Right ventricle myocardium superior (tissue), 1 donor: ENCODE data around the gene SMYD5. TPM values are rescaled to one million over a fixed set of nuclear protein-coding genes. Genes with fewer than 3 reads are reported as not detected.
"Not testable (repeated sequence)": the region's sequence is repeated elsewhere in the genome, so short reads cannot be mapped to it uniquely, and the experiment has no call there.

ENCODE experiments used
- ATAC-seq: fragments of 200-7000 bp; cut with Tn5 transposase; one replicate; pipeline ENCODE4 v1.9.1; 2020; ENCODE audit warnings: mild to moderate bottlenecking; ENCODE audit not compliant: poor library complexity
- DNase-seq: peaks from one replicate; pipeline ENCODE4 v3.0.0-alpha.2; 2020
- intact Hi-C: fragments of 100-400 bp; cut with DNase I; formaldehyde crosslinking; loops from one replicate; pipeline ENCODE4 v1.11.2; 2022
- long read RNA-seq: library from polyadenylated mRNA; unstranded; transcript quantifications from one replicate; pipeline ENCODE4 v2.0.0, GENCODE V29; 2021
- total RNA-seq: library from RNA; stranded (reverse); fragmentation: NEBNext Ultra II Directional; extraction: Animal tissue kit (Norgen Biotek cat#: 25700); gene quantifications from one replicate; pipeline ENCODE4 v1.2.1, GENCODE V29; 2021
- donor health status: DM: no; HTN: yes; CAD: no; lungs with severe emphysema.

SMYD5 gene
- total RNA-seq = 15.5 TPM
- long read RNA-seq, transcript SMYD5-202 (13 exons, 2,593 nt) = major isoform, 30 of 35 reads
- long read RNA-seq, partial matches to known transcripts = 4 of 35 reads
- long read RNA-seq, other reads (novel, unspliced or antisense) = 1 of 35 reads

GRCh38 chr2:73214120-73215035 is at the start of gene SMYD5:
Gene SMYD5 (plus strand): TSS chr2:73214245. CDS start chr2:73214267, 22 bp downstream.
- ATAC-seq = peak; percentile 96
- intact Hi-C loops = no loop called here

DNA sequence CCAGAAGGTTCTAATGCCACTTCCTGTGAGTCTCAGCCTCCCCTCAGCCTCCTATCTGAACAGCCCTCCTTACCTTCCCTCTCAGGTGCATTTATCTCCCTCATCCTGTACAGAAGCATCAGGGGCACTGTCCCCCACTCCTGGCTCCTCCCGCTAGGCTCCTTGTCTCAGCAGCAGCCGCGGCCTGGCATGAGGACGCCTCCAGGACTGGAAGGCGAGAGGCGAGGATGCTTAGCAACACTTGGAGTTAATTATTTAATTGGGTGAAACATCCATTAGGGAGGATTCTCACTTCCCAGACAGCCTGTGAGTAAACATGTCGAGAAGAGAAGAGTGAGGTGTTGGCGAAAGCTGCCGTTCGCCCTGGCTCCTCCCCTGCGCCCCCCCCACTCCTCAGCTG is 48.1 kb upstream of the SMYD5 start:
- DNase-seq, intact Hi-C loops, ATAC-seq: not testable (repeated sequence)

More at GRCh38 chr2:73214120-73215035, at the start of gene SMYD5:
- DNase-seq = peak; percentile 93

GRCh38 chr2:73166813-73167212 is 47.2 kb upstream of the SMYD5 start:
- intact Hi-C loops, DNase-seq, ATAC-seq: not testable (repeated sequence)

GRCh38 chr2:73168348-73168747 is 45.7 kb upstream of the SMYD5 start:
- ATAC-seq, DNase-seq, intact Hi-C loops: not testable (repeated sequence)

DNA sequence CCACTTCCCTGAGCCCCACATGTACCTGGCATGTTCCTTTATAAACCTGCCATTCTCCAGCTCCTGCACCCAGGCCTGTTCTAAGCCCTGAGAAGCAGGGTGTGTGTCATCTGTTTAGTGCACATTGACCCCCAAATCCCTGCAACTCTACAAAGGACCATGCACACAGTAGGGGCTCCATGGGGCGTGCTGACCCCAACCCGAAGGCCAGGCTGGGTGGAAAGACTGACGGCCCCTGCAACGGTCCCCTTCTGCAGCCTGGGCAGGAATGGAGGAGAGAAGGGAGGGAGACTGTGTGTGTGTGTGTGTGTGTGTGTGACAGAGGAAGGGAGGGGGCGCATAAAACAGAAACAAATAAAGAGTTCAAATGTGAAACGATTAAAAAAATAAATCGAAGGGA is 43.7 kb upstream of the SMYD5 start:
- DNase-seq, ATAC-seq, intact Hi-C loops: not testable (repeated sequence)

- intact Hi-C loops = no loop called here
- ATAC-seq = no peak
- no peak for DNase-seq
Measured at GRCh38 chr2:73172963-73173362, 41.1 kb upstream of the SMYD5 start.

GRCh38 chr2:73173781-73174180 is 40.3 kb upstream of the SMYD5 start:
- ATAC-seq (no peak), DNase-seq (no peak)
- intact Hi-C loops = no loop called here

DNA sequence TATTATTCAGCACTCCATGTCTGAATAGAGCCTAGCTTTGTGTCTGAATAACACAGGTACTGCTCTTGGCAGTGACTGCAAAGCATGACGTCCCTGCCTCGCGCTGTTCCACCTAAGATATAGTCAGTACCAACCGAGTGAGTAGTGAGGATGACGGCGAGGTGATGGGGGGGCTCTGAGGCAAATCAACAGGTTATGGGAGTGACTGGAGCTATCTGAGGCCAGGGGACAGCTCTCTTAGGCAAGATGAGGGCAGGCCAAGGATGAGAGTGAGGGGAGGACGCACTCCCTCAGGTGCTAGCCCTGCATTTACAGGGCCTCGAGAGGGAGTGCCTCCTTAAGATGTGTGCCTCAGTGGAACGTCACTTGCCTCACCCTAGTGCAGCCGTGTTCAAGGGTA is 39.8 kb upstream of the SMYD5 start:
- intact Hi-C loops = no loop called here
- ATAC-seq (no peak), DNase-seq (no peak)

DNA sequence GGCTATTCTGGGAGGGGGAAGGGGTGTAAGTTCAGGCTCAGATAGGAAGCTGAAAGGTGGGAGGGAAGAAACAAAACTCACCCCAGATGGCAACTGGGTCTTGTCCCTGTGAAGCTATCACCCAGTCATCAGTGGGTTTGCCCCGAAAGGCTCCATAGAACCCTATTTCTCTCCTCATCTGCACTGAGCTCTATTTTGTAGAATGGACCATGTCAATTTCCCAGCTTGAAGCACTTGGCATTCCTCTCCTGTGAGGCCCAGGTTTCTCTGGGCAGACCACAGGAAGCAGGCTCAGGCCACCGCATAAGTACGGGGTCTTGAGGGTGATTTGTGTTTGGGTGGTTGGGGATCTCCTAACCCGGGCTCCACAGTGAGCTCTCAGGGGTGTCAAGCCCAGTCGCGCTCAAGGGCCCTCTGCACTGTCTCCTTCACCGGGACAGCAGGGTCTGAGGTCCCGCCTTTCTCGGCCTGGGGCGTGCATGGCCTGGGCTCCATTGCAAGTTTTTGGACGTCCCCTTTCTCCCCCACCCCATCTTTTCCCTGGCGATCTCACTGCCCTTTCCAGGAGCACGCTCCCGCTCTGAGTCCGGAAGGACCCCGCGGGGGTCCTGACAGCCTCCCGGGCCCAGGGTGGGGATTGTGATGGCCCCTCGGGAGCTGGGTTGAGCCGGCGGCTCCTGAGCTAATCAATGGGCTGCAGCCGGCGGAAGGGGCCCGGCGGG is 38.9 kb upstream of the SMYD5 start:
- intact Hi-C loops = loop anchor here (5.0 kb wide), 2 partner anchors 103 to 283 kb away; partner anchors contain the start of gene SFXN5
- ATAC-seq = no peak
- no peak for DNase-seq

- ATAC-seq (peak; percentile 48), DNase-seq (peak; percentile 93)
- intact Hi-C loops = loop anchor here (5.0 kb wide), 2 partner anchors 103 to 283 kb away; partner anchors contain the start of gene SFXN5
Measured at GRCh38 chr2:73175663-73176204, 38.3 kb upstream of the SMYD5 start.

DNA sequence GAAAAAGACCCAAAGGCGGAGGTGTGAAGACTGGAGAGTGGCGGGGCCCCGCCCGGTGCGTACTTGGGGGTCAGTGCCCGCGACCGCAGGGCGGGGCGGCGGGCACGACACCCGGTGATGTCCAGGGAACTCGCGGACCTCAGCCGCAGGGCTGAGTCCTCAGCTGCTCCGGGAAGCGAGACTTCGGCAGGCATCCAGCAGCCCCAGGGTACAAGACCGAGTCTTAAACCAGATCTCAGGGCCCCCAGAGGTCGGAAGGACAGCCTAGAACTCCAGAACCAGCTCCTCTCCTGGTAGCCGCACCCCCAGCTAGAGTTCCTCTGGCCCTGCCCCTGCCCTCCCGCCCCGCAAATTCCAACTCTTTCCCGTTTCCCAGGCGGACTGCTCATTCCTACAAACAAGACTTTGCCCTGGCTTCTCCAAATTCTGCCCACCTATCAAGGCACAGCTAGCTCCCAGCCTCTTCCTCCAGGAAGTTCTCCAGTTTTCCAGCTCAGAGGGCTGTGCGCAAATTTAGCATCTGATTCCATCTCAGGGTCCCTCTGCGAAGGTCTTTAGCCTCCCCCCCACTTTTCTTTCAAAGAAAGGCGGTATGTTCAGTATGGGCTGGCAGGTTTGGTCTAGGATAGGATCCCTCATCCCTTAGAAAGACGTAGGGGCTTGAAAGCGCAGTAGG is 37.7 kb upstream of the SMYD5 start:
- peak; percentile 10 for ATAC-seq
- DNase-seq = no peak
- intact Hi-C loops = loop anchor here (5.0 kb wide), 2 partner anchors 104 to 284 kb away; partner anchors contain the start of gene SFXN5

DNA sequence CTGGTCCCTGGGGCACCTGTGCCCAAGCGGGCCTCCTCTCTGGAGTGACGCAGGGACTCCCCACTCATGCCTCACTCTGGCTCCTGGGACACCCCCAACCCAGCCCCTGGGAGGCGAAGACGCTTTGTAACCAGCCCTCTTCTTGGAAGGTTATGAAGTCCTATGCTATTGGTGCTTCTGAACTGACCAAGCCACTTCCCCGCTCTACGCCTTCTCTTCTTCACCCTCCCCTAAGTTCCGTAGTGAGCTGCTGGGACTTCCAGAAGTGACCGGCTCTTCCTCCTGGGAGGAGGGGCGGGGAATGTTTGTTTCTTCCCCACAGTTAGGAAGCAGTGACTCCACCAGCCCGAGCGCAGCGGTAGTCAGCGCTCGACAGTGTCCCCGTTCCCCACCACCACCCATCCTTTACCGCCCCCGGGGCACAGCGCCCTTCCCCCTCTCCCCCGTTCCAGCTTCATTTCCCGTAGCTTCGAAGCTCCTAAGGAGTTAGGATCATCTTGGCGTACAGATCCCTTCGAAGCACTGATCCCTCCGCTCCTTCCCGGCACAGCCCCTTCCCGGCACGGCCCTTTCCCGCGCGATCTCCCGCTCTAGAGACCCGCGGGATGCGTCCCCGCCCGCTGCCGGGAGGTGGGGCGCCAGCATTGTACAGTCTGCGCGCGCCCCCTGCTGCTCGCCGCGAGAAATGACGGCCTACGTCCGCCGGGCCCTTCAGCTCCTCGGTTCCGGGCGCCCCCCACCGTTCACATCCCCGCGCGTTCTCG is 37.0 kb upstream of the SMYD5 start:
- intact Hi-C loops = loop anchor here (5.0 kb wide), 2 partner anchors 105 to 285 kb away; partner anchors contain the start of gene SFXN5
- DNase-seq = peak; percentile 97
- ATAC-seq = peak; percentile 98

- DNase-seq (no peak), ATAC-seq (no peak)
Measured at GRCh38 chr2:73177645-73178255, 36.3 kb upstream of the SMYD5 start.

DNA sequence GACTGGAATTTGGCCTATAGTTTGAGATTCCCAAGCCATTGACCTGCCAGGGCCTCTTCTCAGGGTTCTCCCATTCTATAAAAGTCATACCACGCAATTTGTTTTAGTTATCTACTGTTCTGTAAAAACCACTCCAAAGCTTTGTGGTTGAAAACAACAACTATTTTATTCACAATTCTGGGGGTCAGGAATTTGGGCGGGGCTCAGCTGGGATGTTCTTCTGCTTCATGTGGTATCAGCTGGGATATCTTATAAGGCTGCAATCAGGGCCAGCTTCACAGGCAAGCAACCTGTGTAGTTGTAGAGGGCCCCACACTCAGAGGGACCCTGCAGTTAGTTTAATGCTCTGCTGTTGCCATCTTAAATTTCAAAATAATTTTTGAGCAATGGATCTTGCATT is 28.1 kb upstream of the SMYD5 start:
- ATAC-seq (no peak), DNase-seq (no peak)
- intact Hi-C loops = no loop called here

More at GRCh38 chr2:73177645-73178255, 36.3 kb upstream of the SMYD5 start:
- intact Hi-C loops = loop anchor here (5.0 kb wide), 2 partner anchors 105 to 285 kb away; partner anchors contain the start of gene SFXN5

- ATAC-seq (no peak), DNase-seq (no peak)
- intact Hi-C loops = no loop called here
Measured at GRCh38 chr2:73187549-73187948, 26.5 kb upstream of the SMYD5 start.

DNA sequence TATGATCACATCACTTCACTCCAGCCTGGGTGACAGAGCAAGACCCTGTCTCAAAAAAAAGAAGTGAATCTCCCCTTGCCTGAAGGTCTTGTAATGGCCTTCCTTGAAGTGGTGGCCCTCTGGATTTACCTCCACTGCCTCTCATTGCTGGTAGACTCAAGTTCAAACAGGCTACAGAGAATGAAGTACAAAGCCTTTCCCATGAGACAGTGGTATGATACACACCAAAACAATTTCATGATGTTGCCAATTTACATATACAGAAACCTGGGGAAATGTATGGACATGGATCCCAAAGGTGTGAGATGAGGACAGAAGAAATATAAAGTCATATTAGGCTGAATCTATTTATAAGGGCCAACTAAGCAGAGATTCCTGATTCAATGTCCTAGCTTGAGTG is 16.5 kb upstream of the SMYD5 start:
- DNase-seq = no peak
- ATAC-seq = no peak
- intact Hi-C loops = no loop called here

GRCh38 chr2:73200281-73200680 is 13.8 kb upstream of the SMYD5 start:
- intact Hi-C loops, DNase-seq, ATAC-seq: not testable (repeated sequence)
